ENCODE measurements around the gene PARS2. TPM values are rescaled to one million over a fixed set of nuclear protein-coding genes. Genes with fewer than 3 reads are reported as not detected.

The PARS2 gene
- polyA plus RNA-seq = 1 to 10 TPM; 1.5 to 2.5 TPM

DNA sequence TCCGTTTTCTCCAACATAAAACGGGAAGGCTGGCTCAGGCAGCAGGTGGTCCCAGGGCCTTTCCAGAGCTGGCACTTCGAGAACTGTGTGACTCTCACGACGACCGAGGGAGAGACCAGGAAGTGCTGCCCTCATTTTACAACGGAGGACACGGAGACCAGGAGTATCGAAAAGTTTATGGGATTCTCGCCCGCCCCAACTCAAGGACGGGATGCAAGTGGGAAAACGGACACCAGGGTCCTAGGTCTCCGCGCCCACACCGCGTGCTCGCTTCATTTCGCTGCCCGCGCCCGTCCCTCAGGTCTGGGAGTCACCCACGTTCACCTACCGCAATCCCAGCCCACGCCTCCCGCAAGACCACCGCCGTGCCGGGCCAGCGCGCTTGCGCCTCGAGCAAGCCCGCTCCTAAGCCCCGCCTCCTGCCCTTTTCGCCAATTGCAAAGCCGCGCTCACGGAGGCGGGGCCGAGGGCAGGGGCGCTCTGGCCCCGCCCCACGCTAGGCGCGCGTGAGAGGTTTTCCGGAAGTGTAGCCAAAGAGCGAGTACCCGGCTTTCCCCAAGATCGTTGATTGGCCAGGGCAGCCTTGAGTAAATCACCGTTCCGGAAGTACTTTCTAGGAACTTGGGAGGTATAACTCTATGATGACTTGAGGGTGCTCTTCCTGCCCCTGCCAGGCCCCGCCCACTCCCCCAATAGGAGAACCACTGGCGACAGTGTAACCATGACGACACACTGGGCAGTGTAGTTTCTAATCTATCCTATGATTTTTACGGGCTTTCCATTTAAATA lies at the start of gene PARS2:
TSS of gene PARS2 (minus strand) at position 391 of the 789 bp plus-strand sequence. CDS start 5,362 bp downstream, outside the sequence.
- peak within 1 kb of the TSS; percentile 73 to 82 for H3K4me3 ChIP-seq (ENCODE audit: low read depth in 1 of 2, low read length in 2 of 2)
- WGBS, 2 donors = 0% methylated on average over 57 of the region's 57 CpGs
- no peaks in the 10 kb centered on the region for H3K9me3 ChIP-seq (ENCODE audit: control insufficient read depth in 2 of 2, insufficient read depth in 1 of 2, low read depth in 1 of 2, low read length in 1 of 2)
- H3K27me3 ChIP-seq (ENCODE audit: control insufficient read depth in 1 of 2, insufficient read depth in 2 of 2, low read length in 2 of 2) = no peaks in the 10 kb centered on the region
- peak within 1 kb of the TSS; percentile 53 to 81 for H3K27ac ChIP-seq (ENCODE audit: low read depth in 2 of 2, low read length in 1 of 2)
- no peaks in the 10 kb centered on the region for H3K36me3 ChIP-seq (ENCODE audit: control insufficient read depth in 2 of 2, insufficient read depth in 2 of 2, low read length in 1 of 2)
- H3K4me1 ChIP-seq (ENCODE audit: control insufficient read depth in 2 of 2, insufficient read depth in 2 of 2, low read length in 1 of 2) = no peaks in the 10 kb centered on the region

DNA sequence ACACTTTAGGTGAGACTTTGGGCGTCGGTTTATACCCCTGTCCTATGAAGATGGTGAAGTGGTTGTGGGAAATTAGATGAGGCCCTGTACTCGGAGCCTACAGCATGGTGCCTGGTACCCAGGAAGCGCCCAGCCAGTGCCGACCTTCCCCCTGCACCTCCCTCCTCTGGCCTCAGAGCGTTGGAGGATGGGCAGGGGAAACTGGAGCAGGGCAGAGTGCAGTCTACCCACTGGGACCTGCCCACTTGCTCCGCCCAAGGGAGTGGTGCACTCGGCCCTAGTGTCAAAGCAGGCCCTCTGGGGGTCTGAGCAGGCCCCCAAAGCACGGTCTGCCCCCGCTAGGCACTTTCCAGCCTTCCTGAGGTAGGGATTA lies 49.8 kb upstream of the PARS2 start:
- Histone ChIP-seq H3K27ac (ENCODE audit: low read depth in 2 of 2, low read length in 1 of 2) (no peak overlapping the region), H3K27me3 (ENCODE audit: control insufficient read depth in 1 of 2, insufficient read depth in 2 of 2, low read length in 2 of 2) (no peaks in the 10 kb centered on the region), H3K36me3 (ENCODE audit: control insufficient read depth in 2 of 2, insufficient read depth in 2 of 2, low read length in 1 of 2) (peaks cover 0 to 5% of the 10 kb centered on the region in 2 donors), H3K4me3 (ENCODE audit: low read depth in 1 of 2, low read length in 2 of 2) (no peak overlapping the region), H3K4me1 (ENCODE audit: control insufficient read depth in 2 of 2, insufficient read depth in 2 of 2, low read length in 1 of 2) (peaks cover 0 to 3% of the 10 kb centered on the region in 2 donors), H3K9me3 (ENCODE audit: control insufficient read depth in 2 of 2, insufficient read depth in 1 of 2, low read depth in 1 of 2, low read length in 1 of 2) (no peaks in the 10 kb centered on the region)
- WGBS, 2 donors = 74 to 82% methylated on average over 9 to 10 of the region's 10 CpGs

- Histone ChIP-seq H3K27me3 (ENCODE audit: control insufficient read depth in 1 of 2, insufficient read depth in 2 of 2, low read length in 2 of 2) (no peaks in the 10 kb centered on the region), H3K4me3 (ENCODE audit: low read depth in 1 of 2, low read length in 2 of 2) (no peak overlapping the region), H3K27ac (ENCODE audit: low read depth in 2 of 2, low read length in 1 of 2) (no peak overlapping the region), H3K36me3 (ENCODE audit: control insufficient read depth in 2 of 2, insufficient read depth in 2 of 2, low read length in 1 of 2) (peaks cover 0 to 5% of the 10 kb centered on the region in 2 donors), H3K9me3 (ENCODE audit: control insufficient read depth in 2 of 2, insufficient read depth in 1 of 2, low read depth in 1 of 2, low read length in 1 of 2) (no peaks in the 10 kb centered on the region), H3K4me1 (ENCODE audit: control insufficient read depth in 2 of 2, insufficient read depth in 2 of 2, low read length in 1 of 2) (peaks cover 0 to 2% of the 10 kb centered on the region in 2 donors)
- 73 to 74% methylated on average over 13 of the region's 13 CpGs for WGBS, 2 donors
These were observed 49.3 kb upstream of the PARS2 start for GRCh38 chr1:54813485-54814125.

DNA sequence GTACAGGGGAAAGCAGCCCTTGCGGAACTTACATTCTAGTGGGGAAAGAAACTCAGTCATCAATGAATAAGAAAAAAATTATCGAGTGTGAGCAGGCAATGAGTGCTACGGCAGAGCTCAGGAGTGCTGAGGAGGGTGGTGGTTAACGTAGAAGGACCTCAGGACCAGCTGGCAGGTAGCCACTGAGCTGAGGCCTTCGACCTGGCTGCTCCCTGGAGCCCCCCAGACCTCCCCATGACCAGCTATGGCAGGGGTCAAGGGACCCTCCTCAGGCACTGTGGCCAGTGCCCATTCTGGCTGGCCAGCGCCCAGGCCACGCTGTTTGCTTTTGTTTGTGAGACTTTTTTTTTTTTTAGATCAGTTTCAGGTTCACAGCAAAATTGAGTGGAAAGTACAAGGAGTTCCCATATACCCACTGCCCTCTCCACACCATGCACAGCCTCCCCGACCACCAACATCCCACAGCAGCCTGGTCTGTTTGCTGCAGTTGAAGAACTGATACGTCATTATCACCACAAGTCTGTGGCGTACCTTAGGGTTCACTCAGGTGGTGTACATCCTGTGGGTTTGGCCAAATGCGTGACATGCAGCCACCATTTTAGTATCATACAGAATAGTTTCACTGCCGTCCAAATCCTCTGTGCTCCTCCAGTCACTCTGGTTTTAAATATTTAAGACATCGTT lies 48.6 kb upstream of the PARS2 start:
- no peak overlapping the region for H3K27ac ChIP-seq (ENCODE audit: low read depth in 2 of 2, low read length in 1 of 2)
- H3K27me3 ChIP-seq (ENCODE audit: control insufficient read depth in 1 of 2, insufficient read depth in 2 of 2, low read length in 2 of 2) = no peaks in the 10 kb centered on the region
- no peaks in the 10 kb centered on the region for H3K9me3 ChIP-seq (ENCODE audit: control insufficient read depth in 2 of 2, insufficient read depth in 1 of 2, low read depth in 1 of 2, low read length in 1 of 2)
- peaks cover 0 to 2% of the 10 kb centered on the region in 2 donors for H3K4me1 ChIP-seq (ENCODE audit: control insufficient read depth in 2 of 2, insufficient read depth in 2 of 2, low read length in 1 of 2)
- 74 to 78% methylated on average over 13 of the region's 13 CpGs for WGBS, 2 donors
- no peak overlapping the region for H3K4me3 ChIP-seq (ENCODE audit: low read depth in 1 of 2, low read length in 2 of 2)
- H3K36me3 ChIP-seq (ENCODE audit: control insufficient read depth in 2 of 2, insufficient read depth in 2 of 2, low read length in 1 of 2) = peaks cover 0 to 5% of the 10 kb centered on the region in 2 donors

GRCh38 chr1:54811739-54812655 lies 47.7 kb upstream of the PARS2 start:
- H3K4me1 ChIP-seq (ENCODE audit: control insufficient read depth in 2 of 2, insufficient read depth in 2 of 2, low read length in 1 of 2) = peaks cover under 1 to 2% of the 10 kb centered on the region in 2 donors
- no peak overlapping the region for H3K27ac ChIP-seq (ENCODE audit: low read depth in 2 of 2, low read length in 1 of 2)
- H3K27me3 ChIP-seq (ENCODE audit: control insufficient read depth in 1 of 2, insufficient read depth in 2 of 2, low read length in 2 of 2) = no peaks in the 10 kb centered on the region
- H3K36me3 ChIP-seq (ENCODE audit: control insufficient read depth in 2 of 2, insufficient read depth in 2 of 2, low read length in 1 of 2) = peaks cover 0 to 5% of the 10 kb centered on the region in 2 donors
- H3K9me3 ChIP-seq (ENCODE audit: control insufficient read depth in 2 of 2, insufficient read depth in 1 of 2, low read depth in 1 of 2, low read length in 1 of 2) = no peaks in the 10 kb centered on the region
- no peak overlapping the region for H3K4me3 ChIP-seq (ENCODE audit: low read depth in 1 of 2, low read length in 2 of 2)
- 85 to 88% methylated on average over 18 of the region's 18 CpGs for WGBS, 2 donors

DNA sequence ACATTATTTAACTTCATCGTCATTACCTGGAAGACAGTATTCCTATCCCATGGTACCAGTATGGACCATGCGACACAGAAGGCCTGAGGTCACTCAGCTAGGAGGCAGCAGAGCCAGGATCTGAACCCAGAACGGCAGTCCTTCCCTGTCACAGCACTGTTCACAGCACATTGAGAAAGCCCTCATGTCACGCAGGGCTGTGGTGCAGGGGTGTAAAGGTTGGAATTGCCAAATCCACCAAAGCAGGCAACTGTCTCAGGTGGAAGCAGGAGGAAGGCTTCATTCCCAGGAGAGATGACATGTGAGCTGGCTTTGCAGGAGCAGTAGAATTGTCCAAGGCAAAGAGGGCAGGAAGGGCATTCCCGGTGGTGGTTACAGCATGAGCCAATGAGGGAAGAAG lies 46.7 kb upstream of the PARS2 start:
- H3K27me3 ChIP-seq (ENCODE audit: control insufficient read depth in 1 of 2, insufficient read depth in 2 of 2, low read length in 2 of 2) = no peaks in the 10 kb centered on the region
- peaks cover 4 to 5% of the 10 kb centered on the region in 2 donors for H3K4me1 ChIP-seq (ENCODE audit: control insufficient read depth in 2 of 2, insufficient read depth in 2 of 2, low read length in 1 of 2)
- H3K9me3 ChIP-seq (ENCODE audit: control insufficient read depth in 2 of 2, insufficient read depth in 1 of 2, low read depth in 1 of 2, low read length in 1 of 2) = no peaks in the 10 kb centered on the region
- 88 to 89% methylated on average over 5 of the region's 5 CpGs for WGBS, 2 donors
- no peak overlapping the region for H3K27ac ChIP-seq (ENCODE audit: low read depth in 2 of 2, low read length in 1 of 2)
- H3K36me3 ChIP-seq (ENCODE audit: control insufficient read depth in 2 of 2, insufficient read depth in 2 of 2, low read length in 1 of 2) = peaks cover 0 to 5% of the 10 kb centered on the region in 2 donors
- H3K4me3 ChIP-seq (ENCODE audit: low read depth in 1 of 2, low read length in 2 of 2) = no peak overlapping the region

GRCh38 chr1:54810153-54810942 lies 46.0 kb upstream of the PARS2 start:
- Histone ChIP-seq H3K27ac (ENCODE audit: low read depth in 2 of 2, low read length in 1 of 2) (no peak overlapping the region), H3K9me3 (ENCODE audit: control insufficient read depth in 2 of 2, insufficient read depth in 1 of 2, low read depth in 1 of 2, low read length in 1 of 2) (no peaks in the 10 kb centered on the region), H3K27me3 (ENCODE audit: control insufficient read depth in 1 of 2, insufficient read depth in 2 of 2, low read length in 2 of 2) (no peaks in the 10 kb centered on the region), H3K4me3 (ENCODE audit: low read depth in 1 of 2, low read length in 2 of 2) (no peak overlapping the region), H3K4me1 (ENCODE audit: control insufficient read depth in 2 of 2, insufficient read depth in 2 of 2, low read length in 1 of 2) (peaks cover 5 to 9% of the 10 kb centered on the region in 2 donors), H3K36me3 (ENCODE audit: control insufficient read depth in 2 of 2, insufficient read depth in 2 of 2, low read length in 1 of 2) (peaks cover 0 to 2% of the 10 kb centered on the region in 2 donors)
- WGBS, 2 donors = 32 to 34% methylated on average over 12 to 13 of the region's 13 CpGs

GRCh38 chr1:54809496-54810074 lies 45.3 kb upstream of the PARS2 start:
- Histone ChIP-seq H3K4me1 (ENCODE audit: control insufficient read depth in 2 of 2, insufficient read depth in 2 of 2, low read length in 1 of 2) (peaks cover 7 to 14% of the 10 kb centered on the region in 2 donors), H3K27me3 (ENCODE audit: control insufficient read depth in 1 of 2, insufficient read depth in 2 of 2, low read length in 2 of 2) (no peaks in the 10 kb centered on the region), H3K9me3 (ENCODE audit: control insufficient read depth in 2 of 2, insufficient read depth in 1 of 2, low read depth in 1 of 2, low read length in 1 of 2) (no peaks in the 10 kb centered on the region), H3K27ac (ENCODE audit: low read depth in 2 of 2, low read length in 1 of 2) (no peak overlapping the region), H3K36me3 (ENCODE audit: control insufficient read depth in 2 of 2, insufficient read depth in 2 of 2, low read length in 1 of 2) (peaks cover 0 to 2% of the 10 kb centered on the region in 2 donors), H3K4me3 (ENCODE audit: low read depth in 1 of 2, low read length in 2 of 2) (no peak overlapping the region)
- 43 to 44% methylated on average over 3 of the region's 3 CpGs for WGBS, 2 donors
